Stimulated activated CD4-positive, alpha-beta T cell treated with anti-CD3 and anti-CD28 coated beads, TNF-alpha, amount 100 ng/mL, for 1 hour (primary cell): ENCODE measurements around the gene APMAP.

Source experiments
- DNase-seq, 3 donors: peaks; one replicate each; pipeline ENCODE4 v3.0.0-alpha.2; 2020; ENCODE audit warnings: low read depth in 3 of 3, low spot score in 1 of 3

APMAP gene

DNA sequence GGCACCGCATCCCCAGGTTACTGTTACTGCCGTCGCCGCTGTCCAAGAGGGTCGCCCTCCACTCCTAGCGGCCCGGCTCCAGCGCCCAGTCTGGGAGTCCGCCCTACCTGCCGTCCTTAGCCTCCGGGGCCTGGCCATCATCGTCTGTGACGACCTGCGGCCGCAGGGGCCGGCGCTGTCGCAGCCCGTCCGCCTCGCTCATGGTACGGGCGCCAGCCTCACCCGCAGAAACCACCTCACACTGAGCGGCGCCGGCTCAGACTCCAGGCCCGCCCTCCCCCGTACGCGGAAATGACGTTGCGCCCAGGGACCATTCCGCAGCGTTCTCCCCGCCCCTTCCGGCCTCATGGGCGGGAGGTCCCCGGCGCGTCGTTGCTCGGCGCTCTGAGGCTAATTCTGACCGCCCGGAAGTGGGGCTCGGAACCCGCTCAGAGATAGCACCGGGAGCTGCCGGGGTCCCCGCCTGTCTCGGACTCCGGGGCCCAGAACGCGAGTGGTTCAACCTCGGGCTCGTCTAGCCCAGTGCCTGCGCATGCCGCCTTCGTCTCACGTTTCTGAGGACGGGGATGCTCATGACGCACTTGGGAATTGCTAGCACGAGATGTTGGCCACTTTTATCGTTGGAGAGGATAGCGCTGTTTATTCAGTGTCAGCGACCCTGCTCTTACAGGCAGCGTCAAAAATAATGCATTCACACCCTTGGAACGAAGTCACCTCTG lies at the start of gene APMAP:
Gene APMAP (minus strand): TSS at position 265 of the 719 bp plus-strand sequence. CDS start 63 bp downstream, at position 202.
- DNase-seq = peak; percentile 83 to 94 (median 91)

- no peak for DNase-seq
These were observed 49.4 kb upstream of the APMAP start for GRCh38 chr20:25041813-25042530.

DNA sequence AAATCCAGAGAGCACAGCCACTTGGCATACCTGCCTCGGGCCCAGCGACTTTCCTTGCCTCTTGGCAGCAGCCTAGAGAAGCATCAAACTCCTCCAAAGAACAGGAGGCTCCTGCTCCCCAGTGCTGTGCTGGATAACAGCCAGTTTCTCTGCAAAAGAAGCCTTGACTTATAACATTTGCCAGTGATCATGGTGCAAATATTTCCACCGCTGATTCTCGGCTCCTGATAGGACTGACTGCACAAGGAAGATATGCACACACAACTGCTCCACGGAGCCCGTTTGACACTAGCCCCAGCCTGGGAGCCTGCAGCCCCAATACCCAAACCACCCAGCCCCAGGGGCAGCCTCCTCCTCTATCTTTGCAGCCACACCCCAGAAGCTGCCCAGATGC lies 47.9 kb upstream of the APMAP start:
- DNase-seq = no peak

GRCh38 chr20:25039697-25040437 lies 47.3 kb upstream of the APMAP start:
- no peak for DNase-seq

GRCh38 chr20:25038591-25039015 lies 46.1 kb upstream of the APMAP start:
- no peak for DNase-seq

DNA sequence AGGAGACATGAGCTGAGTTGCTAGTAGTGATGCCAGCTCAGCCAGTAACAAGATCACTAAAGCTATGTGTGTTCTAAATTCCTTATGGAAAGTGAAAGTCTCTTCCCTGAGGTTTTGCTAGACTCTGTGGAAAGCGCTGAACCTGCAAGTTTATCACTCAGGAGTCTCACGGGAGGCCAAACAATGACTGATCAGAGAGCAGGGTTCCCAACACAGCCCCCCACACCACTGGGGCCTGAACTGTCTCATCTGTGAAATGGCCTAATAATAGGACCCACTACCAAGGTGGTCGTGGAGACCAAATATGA lies 45.5 kb upstream of the APMAP start:
- DNase-seq = no peak

- no peak for DNase-seq
These were observed 44.9 kb upstream of the APMAP start for GRCh38 chr20:25037288-25038102.

DNA sequence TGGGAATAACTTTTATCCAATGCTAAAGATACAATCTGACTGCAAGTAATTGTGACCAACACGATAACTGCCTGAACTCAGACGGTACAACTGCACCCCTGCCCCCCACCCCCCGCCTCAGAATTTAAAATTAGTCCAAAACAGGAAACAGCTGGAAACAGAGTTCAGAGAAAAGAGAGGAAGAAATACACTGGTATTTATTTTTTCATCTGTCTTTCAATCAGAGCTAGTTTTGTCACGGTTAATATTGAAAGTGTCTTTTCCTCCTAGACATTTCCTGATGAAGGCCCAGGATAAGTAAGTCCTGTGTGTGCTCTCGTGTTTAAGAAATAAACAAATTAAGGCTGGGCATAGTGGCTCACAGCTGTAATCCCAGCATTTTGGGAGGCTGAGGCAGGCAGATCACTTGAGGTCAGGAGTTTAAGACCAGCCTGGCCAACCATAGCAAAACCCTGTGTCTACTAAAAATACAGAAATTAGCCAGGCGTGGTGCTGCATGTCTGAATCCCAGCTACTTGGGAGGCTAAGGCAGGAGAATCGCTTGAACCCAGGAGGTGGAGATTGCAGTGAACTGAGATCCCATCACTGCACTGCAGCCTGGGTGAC lies 43.9 kb upstream of the APMAP start:
- no peak for DNase-seq

DNA sequence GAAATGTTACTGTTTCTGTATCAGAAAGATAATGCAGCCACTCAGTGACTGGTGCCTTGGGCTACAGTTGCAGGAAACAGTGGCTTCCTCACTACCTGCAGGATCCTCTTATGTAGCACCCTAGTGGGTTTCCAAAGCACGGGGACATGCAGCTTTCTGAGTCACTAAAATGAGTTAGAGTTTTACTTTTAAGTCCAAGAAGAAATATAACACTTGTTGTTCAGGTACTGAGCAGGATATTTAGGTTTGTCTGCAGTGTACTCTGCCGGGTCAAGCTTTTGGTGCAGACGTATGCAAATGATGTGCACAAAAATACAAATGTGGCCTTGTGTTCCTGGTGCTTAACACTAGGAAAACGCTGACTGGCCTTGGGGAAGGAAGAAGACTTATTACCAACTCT lies 43.4 kb upstream of the APMAP start:
- no peak for DNase-seq

DNA sequence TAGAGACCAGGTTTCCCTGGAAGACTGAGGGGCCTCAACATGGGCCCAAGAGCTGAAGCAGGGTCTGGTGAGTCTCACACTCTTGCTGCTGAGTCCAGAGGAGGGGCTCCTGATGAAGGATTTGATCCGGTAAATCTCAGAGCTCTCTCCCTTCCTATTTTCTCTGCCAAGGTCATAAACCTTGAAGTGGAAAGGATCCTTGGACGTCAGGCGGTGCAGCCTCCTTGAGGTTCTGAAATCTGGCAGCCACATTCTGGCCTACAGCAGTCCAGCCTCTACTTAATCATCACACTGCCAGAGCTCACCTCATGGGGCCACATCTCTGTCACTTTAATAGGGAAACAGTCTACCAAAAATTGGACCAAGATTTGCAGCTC lies 41.4 kb upstream of the APMAP start:
- no peak for DNase-seq

GRCh38 chr20:25033265-25033923 lies 40.8 kb upstream of the APMAP start:
- DNase-seq = no peak

GRCh38 chr20:25032478-25033264 lies 40.1 kb upstream of the APMAP start:
- no peak for DNase-seq

DNA sequence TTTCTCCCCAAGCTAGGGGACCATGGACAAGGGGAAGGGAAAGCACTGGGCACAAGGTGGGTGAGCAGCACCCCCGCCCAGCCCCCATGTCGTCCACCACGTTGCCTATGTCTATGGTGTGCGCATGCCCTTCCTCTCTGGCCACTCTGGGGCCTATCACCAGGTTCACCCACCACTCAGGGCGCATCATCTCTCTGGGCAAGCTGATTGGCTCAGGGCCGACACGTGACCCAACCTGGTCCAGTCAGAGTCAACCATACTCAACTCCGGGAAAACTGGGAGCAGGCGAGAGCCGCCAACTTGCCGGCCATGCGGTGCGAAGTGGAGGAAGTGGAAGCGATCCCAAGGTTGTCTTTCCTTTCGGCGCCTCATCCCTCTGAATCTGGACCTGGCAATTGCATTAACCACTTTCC lies 39.5 kb upstream of the APMAP start:
- no peak for DNase-seq

DNA sequence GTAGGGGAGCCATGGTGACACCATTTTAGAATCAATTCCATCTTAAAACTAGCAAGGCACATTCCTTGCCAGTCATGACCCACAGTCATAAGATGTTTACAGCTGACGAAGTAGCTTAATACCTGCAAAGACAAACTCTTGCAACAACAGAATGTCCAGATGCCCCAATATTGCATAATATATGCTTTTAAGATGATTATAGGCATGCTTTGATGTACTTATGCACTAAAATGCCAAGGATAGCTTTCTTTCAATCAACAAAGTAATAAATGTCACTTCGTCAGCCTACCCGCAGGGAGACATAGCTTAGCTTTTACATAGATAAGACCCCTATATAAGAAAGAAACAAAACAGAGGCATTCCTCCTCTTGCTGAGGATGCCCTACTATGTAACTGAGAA lies 38.7 kb upstream of the APMAP start:
- no peak for DNase-seq

GRCh38 chr20:25030649-25031207 lies 38.2 kb upstream of the APMAP start:
- DNase-seq = no peak

GRCh38 chr20:25030007-25030648 lies 37.6 kb upstream of the APMAP start:
- no peak for DNase-seq

GRCh38 chr20:25025986-25026605 lies 33.5 kb upstream of the APMAP start:
- no peak for DNase-seq

DNA sequence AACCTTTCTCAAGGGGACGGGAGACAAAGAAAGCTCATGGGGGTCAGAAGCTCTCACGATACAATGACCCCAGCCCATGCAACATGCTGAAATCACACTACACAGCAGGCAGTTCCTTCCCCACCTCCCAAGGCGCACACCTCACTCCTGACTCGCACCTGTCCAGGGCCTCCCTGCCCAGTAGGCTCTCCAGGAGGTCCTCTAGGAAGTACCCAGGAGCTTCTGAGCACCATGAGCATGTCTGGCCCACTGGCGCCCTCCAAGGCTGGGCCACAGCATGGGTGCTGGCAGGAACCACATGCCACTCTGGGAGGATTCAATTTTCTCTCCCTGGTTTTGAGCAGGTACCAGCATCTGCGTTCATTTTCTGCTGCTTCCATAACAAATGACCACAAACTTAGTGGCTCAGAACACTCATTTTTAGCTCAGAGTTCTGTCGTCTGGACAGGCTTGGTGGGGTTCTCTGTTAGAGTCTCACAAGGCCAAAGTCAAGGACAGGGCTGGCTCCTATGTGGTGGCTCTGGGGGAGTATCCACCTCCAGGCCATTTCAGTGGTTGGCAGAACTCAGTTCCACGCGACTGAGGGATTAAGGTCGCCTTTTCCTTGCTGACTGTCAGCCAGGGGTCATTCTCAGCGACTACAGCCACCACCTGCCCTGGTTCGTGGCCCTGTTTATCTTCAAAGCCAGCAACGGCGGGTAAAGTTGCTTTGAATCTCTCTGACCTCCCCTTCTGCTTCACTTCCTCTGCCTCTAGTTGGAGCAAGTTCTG lies 32.7 kb upstream of the APMAP start:
- no peak for DNase-seq
